ENCODE results near the gene BASP1.
"Not testable (repeated sequence)": the region's sequence is repeated elsewhere in the genome, so short reads cannot be mapped to it uniquely, and the experiment has no call there.

The BASP1 gene

DNA sequence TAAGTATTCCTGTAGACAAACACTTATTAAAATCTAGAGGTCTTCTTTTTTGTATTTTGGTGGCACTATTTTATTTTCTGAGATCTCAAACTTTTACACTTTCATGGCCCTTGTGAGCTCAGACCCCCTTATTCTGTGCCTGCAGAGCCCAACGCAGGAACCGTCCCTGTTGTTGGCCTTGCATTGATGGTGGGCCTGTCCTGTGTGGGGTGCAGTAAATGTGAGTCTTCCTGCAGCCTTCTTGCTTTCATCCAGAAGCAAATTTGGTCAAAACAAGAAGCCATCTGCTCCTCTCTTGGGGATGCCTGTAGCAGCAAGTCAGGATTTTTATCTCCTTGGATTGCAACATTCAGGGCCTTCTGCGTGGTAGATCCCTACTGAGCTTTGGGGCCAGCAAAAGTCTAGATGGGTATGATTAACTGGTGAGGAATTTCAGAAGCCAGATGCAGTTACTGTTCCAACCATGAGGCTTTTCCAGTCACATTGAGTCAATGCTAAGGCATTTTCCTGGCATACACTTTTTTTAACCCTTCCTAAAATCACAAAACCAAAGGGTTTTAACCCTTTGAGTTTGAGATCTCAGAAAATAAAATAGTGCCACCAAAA lies 31.7 kb downstream of the BASP1 start:
- DNase-seq (ENCODE audit: low read depth in 4 of 4, low spot score in 1 of 4) = no peak

DNA sequence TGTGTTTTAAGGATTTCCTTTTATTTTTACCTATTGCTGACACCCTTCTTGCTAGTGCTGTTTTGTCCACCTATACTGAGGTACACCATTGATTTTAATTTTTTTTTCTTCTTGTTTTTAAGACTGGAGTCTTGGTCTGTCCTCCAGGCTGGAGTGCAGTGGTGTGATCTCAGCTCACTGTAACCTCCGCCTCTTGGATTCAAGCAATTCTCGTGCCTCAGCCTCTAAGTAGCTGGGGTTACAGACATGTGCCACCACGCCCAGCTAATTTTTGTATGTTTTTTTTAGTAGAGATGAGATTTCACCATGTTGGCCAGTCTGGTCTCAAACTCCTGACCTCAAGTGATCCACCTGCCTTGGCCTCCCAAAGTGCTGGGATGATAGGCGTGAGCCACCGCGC lies 32.4 kb downstream of the BASP1 start:
- not testable (repeated sequence) for DNase-seq (ENCODE audit: low read depth in 4 of 4, low spot score in 1 of 4)

- no peak for DNase-seq (ENCODE audit: low read depth in 4 of 4, low spot score in 1 of 4)
Measured at GRCh38 chr5:17252543-17252942, 35.1 kb downstream of the BASP1 start.

DNA sequence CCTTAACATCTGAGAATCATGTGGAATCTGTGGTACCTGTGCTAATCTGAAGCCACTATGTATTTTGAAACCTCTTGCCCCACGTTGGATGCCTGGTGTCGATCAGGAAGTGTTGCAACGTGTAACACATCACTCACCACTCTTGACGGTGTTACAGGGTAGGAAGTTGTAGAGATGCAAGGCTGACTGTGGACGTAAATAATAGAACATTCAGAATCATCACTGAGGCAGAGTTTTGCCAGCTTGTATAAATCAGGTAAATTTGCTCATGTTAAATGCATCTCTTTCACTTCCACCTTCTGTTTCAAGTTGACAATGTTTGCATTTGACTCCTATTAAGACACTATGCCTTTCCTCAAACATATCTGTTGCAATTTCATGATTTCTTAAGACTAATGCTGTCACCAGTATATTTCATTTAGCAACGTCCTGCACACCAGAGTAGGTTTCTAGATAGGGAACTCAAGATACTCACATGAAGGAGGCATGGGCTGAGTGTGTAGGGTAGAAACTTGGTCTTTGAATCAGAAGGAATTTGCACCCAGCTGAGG lies 38.1 kb downstream of the BASP1 start:
- no peak for DNase-seq (ENCODE audit: low read depth in 4 of 4, low spot score in 1 of 4)

GRCh38 chr5:17256171-17256570 lies 38.7 kb downstream of the BASP1 start:
- DNase-seq (ENCODE audit: low read depth in 4 of 4, low spot score in 1 of 4) = no peak

DNA sequence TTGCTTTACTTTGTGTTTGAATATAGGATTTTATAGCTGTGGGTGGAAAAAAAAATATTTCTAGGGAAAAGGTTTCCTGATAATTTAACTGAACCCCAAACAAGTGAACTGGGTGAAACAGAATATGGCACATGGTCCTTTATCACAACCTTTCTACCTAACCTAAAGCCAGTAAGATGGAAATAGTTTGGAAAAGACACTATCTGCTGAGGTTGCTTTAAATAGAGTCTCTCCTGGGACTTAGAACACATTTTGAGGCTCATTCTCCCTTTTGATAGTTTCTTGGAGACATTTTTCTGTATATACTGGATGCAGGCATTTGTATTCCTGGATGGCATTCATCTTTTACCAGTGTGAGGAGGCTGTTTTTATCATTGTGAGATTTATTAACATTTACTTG lies 39.4 kb downstream of the BASP1 start:
- no peak for DNase-seq (ENCODE audit: low read depth in 4 of 4, low spot score in 1 of 4)

DNA sequence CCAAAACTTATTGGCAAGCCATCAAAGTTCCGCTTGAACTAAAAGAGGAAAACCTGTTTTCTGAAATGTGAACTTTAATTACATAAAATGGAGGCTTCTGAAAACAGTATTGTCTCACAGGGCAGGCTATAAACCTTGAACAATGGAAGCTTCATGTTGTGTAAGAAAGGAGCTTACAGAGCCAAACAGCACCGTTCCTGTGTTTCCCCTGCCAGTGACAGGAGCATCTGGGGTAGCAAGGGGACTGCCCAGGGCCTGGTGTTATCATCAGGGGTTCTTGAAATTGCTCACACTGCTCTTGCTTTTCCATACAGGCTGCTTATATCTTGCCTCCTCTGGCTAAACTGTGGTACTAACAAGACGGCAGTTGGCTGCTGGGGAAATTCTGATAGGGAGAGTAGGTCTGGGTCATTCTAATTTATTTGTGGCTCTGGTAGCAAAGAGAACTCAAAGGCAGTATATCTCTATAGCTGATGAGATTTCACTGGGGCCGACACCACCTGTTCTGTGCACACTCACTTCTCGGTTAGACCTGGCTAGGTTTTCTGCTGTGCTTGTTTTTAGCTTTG lies 40.4 kb downstream of the BASP1 start:
- DNase-seq (ENCODE audit: low read depth in 4 of 4, low spot score in 1 of 4) = no peak

GRCh38 chr5:17258431-17258830 lies 41.0 kb downstream of the BASP1 start:
- no peak for DNase-seq (ENCODE audit: low read depth in 4 of 4, low spot score in 1 of 4)

DNA sequence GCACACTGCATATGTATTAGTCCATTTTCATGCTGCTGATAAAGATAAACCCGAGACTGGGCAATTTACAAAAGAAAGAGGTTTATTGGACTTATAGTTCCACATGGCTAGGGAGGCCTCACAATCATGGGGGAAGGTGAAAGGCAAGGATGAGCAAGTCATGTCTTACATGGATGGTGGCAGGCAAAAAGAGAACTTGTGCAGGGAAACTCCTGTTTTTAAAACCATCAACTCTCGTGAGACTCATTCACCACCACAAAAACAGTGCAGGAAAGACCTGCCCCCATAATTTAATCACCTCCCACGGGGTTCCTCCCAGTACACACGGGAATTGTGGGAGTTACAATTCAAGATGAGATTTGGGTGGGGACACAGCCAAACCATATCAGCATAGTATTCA lies 41.6 kb downstream of the BASP1 start:
- not testable (repeated sequence) for DNase-seq (ENCODE audit: low read depth in 4 of 4, low spot score in 1 of 4)

DNA sequence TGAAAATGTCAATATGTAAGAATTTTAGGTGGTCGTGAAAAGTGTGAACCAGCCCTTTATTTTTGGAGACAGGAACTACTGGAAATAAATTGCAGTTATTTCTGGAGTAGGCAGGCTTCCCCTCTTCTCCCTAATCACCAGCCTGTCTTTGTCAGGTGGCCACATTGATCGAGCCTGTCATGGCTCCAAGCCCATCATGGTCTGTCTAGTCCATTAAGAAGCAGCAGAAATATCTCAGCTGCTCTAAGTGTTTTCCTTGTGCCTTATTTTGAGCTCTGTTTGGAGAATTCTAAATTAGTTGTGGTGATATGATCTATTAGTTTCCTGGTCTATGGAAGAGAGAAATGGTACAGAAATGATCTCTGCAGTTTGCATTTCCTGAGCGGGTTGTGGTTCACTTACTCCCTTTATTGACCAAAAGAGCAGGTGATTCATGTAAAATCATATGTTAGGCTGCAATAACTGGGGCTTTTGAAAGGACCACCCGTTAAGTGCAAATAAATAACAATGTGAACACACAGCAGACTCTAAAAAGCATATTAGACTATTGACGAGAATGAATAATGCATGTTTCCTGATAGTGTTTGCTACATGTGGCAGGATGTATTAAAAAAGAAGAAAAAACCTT lies 42.3 kb downstream of the BASP1 start:
- no peak for DNase-seq (ENCODE audit: low read depth in 4 of 4, low spot score in 1 of 4)

DNA sequence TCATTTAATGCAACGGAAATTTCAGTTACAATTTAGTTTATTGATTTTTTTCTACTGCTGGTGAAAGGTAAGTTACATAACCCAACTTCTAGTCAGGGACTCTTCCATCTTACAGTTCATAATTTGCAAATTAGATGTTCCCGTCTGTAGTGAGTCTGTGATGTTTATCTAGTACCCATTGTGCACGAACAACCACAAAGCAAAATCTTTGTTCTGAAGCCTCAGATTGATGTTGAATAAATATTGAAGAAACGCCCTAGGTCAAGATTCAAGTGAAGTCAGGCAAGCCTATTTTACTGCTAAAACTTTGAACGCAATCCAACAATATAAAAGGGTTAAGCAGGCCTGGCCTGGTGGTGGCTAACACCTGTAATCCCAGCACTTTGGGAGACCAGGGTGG lies 43.1 kb downstream of the BASP1 start:
- DNase-seq (ENCODE audit: low read depth in 4 of 4, low spot score in 1 of 4) = no peak

DNA sequence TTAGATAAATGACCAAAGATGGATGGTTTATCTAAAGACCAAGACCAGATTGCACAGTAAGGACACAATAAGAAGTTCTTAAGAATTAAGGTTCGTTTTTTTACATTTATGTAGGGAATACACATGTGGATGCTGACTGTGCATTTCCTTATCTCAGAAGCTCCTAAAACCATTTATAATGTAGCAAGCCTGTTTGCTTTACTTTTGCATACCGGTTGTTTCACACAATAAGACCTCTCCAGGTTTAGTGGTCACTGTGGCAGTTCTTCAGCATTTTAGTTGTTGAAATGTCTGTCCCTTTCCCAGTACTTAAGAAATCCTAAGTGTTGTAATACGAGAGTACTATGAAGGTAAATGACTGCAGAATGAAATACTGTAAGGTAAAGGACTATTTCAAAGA lies 43.6 kb downstream of the BASP1 start:
- no peak for DNase-seq (ENCODE audit: low read depth in 4 of 4, low spot score in 1 of 4)

- DNase-seq (ENCODE audit: low read depth in 4 of 4, low spot score in 1 of 4) = no peak
Measured at GRCh38 chr5:17265041-17265440, 47.6 kb downstream of the BASP1 start.

GRCh38 chr5:17267106-17267505 lies 49.7 kb downstream of the BASP1 start:
- no peak for DNase-seq (ENCODE audit: low read depth in 4 of 4, low spot score in 1 of 4)

DNA sequence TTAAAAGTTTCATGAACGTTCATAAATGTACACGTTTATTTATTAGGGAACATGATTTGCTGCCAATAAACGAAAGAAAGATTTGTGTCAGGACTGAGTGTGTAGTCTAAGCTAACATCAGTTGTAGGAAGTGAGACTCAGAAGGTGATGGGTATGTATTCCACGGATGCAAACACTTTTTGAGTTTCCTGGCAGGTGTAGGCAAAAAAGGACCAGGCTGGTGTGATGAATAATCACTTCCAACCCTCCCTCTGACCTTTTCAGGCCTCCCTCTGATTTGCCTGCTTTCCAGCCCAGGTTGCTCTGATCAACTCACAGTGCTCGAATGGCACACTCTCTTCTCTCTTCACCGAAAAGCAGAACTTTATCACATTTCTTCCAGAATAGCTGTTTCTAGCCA lies 51.8 kb downstream of the BASP1 start:
- no peak for DNase-seq (ENCODE audit: low read depth in 4 of 4, low spot score in 1 of 4)

- DNase-seq (ENCODE audit: low read depth in 4 of 4, low spot score in 1 of 4) = no peak
Measured at GRCh38 chr5:17272111-17272510, 54.7 kb downstream of the BASP1 start.

DNA sequence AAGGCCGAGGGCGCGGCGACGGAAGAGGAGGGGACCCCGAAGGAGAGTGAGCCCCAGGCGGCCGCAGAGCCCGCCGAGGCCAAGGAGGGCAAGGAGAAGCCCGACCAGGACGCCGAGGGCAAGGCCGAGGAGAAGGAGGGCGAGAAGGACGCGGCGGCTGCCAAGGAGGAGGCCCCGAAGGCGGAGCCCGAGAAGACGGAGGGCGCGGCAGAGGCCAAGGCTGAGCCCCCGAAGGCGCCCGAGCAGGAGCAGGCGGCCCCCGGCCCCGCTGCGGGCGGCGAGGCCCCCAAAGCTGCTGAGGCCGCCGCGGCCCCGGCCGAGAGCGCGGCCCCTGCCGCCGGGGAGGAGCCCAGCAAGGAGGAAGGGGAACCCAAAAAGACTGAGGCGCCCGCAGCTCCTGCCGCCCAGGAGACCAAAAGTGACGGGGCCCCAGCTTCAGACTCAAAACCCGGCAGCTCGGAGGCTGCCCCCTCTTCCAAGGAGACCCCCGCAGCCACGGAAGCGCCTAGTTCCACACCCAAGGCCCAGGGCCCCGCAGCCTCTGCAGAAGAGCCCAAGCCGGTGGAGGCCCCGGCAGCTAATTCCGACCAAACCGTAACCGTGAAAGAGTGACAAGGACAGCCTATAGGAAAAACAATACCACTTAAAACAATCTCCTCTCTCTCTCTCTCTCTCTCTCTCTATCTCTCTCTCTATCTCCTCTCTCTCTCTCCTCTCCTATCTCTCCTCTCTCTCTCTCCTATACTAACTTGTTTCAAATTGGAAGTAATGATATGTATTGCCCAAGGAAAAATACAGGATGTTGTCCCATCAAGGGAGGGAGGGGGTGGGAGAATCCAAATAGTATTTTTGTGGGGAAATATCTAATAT lies 58.1 kb downstream of the BASP1 start:
- no peak for DNase-seq (ENCODE audit: low read depth in 4 of 4, low spot score in 1 of 4)

DNA sequence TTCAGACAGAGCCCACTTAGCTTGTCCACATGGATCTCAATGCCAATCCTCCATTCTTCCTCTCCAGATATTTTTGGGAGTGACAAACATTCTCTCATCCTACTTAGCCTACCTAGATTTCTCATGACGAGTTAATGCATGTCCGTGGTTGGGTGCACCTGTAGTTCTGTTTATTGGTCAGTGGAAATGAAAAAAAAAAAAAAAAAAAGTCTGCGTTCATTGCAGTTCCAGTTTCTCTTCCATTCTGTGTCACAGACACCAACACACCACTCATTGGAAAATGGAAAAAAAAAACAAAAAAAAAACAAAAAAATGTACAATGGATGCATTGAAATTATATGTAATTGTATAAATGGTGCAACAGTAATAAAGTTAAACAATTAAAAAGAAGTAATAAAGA lies 59.0 kb downstream of the BASP1 start:
- no peak for DNase-seq (ENCODE audit: low read depth in 4 of 4, low spot score in 1 of 4)

DNA sequence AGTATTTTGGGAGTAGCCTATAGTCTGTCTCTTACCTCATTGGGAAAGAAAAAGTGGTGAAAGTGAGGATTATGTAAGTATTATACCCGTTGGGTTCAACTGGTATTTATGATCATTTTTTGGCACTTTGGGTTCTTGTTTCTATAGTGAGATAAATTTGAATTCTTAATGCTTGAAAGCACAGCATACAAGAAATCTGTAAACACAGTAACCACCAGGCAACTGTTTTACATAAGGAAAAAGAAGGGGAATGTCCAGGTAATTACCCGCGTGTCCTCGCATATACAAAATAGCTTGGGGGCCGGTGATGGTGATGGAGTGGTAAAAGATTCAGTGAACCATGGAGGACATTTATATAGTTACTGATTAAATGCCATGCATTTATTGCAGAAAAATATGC lies 60.5 kb downstream of the BASP1 start:
- no peak for DNase-seq (ENCODE audit: low read depth in 4 of 4, low spot score in 1 of 4)

GRCh38 chr5:17278931-17279330 lies 61.5 kb downstream of the BASP1 start:
- no peak for DNase-seq (ENCODE audit: low read depth in 4 of 4, low spot score in 1 of 4)

- DNase-seq (ENCODE audit: low read depth in 4 of 4, low spot score in 1 of 4) = no peak
Measured at GRCh38 chr5:17279487-17279886, 62.1 kb downstream of the BASP1 start.
